Retinal pigment epithelial cell (primary cell): ENCODE data around the gene TNK1.

ENCODE experiments used
- DNase-seq: peaks from one replicate; pipeline ENCODE4 v3.0.0-alpha.2; 2010; ENCODE audit warnings: low read depth
- H3K4me3 ChIP-seq: 2 replicates; pipeline ENCODE4 v1.5.1; 2011; ENCODE audit warnings: mild to moderate bottlenecking, low read length, control low read depth, moderate library complexity
- CTCF ChIP-seq: conservative IDR thresholded peaks from 2 replicates; pipeline ENCODE4 v1.5.1; 2011; ENCODE audit warnings: low read depth, low read length, control low read depth, inconsistent platforms

The TNK1 gene

GRCh38 chr17:7425316-7425715 lies 44.4 kb downstream of the TNK1 start, which contains the start of gene SPEM2:
SPEM2 (plus strand) TSS chr17:7425616; CDS start chr17:7425689, 73 bp downstream.
- DNase-seq: no peak
- no peak within 1 kb of the TSS for H3K4me3 ChIP-seq
- TF ChIP-seq CTCF: no peak

GRCh38 chr17:7425756-7426155 lies 44.9 kb downstream of the TNK1 start:
- no peak for DNase-seq
- no peak overlapping the region for H3K4me3 ChIP-seq
- no peak for TF ChIP-seq CTCF

- TF ChIP-seq CTCF: no peak
- H3K4me3 ChIP-seq: no peak overlapping the region
Observed at GRCh38 chr17:7426203-7426863, 45.4 kb downstream of the TNK1 start.

GRCh38 chr17:7426896-7427489 lies 46.1 kb downstream of the TNK1 start:
- no peak for TF ChIP-seq CTCF
- DNase-seq: no peak

More at GRCh38 chr17:7426203-7426863, 45.4 kb downstream of the TNK1 start:
- DNase-seq: no peak

GRCh38 chr17:7427549-7427948 lies 46.7 kb downstream of the TNK1 start:
- no peak overlapping the region for H3K4me3 ChIP-seq
- no peak for TF ChIP-seq CTCF
- DNase-seq: no peak

More at GRCh38 chr17:7426896-7427489, 46.1 kb downstream of the TNK1 start:
- no peak overlapping the region for H3K4me3 ChIP-seq

- no peak within 1 kb of the TSS for H3K4me3 ChIP-seq
- no peak for DNase-seq
- no peak for TF ChIP-seq CTCF
Observed at GRCh38 chr17:7428557-7428956, 47.7 kb downstream of the TNK1 start, which contains the start of gene SPEM3. SPEM3 (plus strand) TSS chr17:7428857; CDS start chr17:7428903, 46 bp downstream.

- no peak for TF ChIP-seq CTCF
- H3K4me3 ChIP-seq: no peak overlapping the region
- no peak for DNase-seq
Observed at GRCh38 chr17:7429722-7430121, 48.8 kb downstream of the TNK1 start.
